ENCODE data around the gene EFNA3. TPM values are rescaled to one million over a fixed set of nuclear protein-coding genes. Genes with fewer than 3 reads are reported as not detected.
"Not testable (repeated sequence)": the region's sequence is repeated elsewhere in the genome, so short reads cannot be mapped to it uniquely, and the experiment has no call there.

EFNA3 gene
- total RNA-seq, 1 experiment from 2014 or later = 20.4 TPM

GRCh38 chr1:155117610-155118009 lies 39.0 kb downstream of the EFNA3 start (continued):
- no peak for TF ChIP-seq POLR2AphosphoS5 (IDR thresholded peaks at IDR 0.05; ENCODE audit: low read depth, low read length)
- TF ChIP-seq ZFX (IDR thresholded peaks at IDR 0.05) = no peak
- TF ChIP-seq YY1 (IDR thresholded peaks at IDR 0.05; ENCODE audit: extremely low read depth, insufficient replicate concordance, low read depth, low read length) = no peak
- TF ChIP-seq EGR1 (IDR thresholded peaks at IDR 0.05; ENCODE audit: low read depth) = no peak

GRCh38 chr1:155118090-155118489 lies 39.5 kb downstream of the EFNA3 start:
- CTCF ChIA-PET = interaction anchor here (0.8 to 1.2 kb wide), 3 partner anchors 11 to 49 kb away, joined by 3 to 4 read pairs (median 3); no protein-coding TSS in a partner anchor
- H3K9ac ChIP-seq (ENCODE audit: low read length); H4K20me1 ChIP-seq (ENCODE audit: insufficient read depth); BruUV-seq (replicated peaks); H3K4me1 ChIP-seq (ENCODE audit: control insufficient read depth in 1 of 2, insufficient read depth in 2 of 2, low read length in 2 of 2); H3K9me2 ChIP-seq (ENCODE audit: insufficient read depth); intact Hi-C loops (cut with micrococcal nuclease); DNase-seq (ENCODE audit: low read depth, low spot score); RAD21 ChIA-PET (ENCODE audit: low non-redundant PET in 1 of 2, low total read pairs in 2 of 2, uncharacterized antibody in 2 of 2, unreplicated experiment in 2 of 2); ATAC-seq; H3K79me2 ChIP-seq (ENCODE audit: insufficient read depth, low read length); H3K27me3 ChIP-seq (ENCODE audit: insufficient read depth, low read length); H3K4me3 ChIP-seq (replicated peaks in 1 of 2; ENCODE audit: low read depth in 1 of 2, low read length in 2 of 2); H3K9me3 ChIP-seq (ENCODE audit: control insufficient read depth in 1 of 2, insufficient read depth in 1 of 2, low read depth in 1 of 2, low read length in 2 of 2); H3K4me2 ChIP-seq (ENCODE audit: low read length); POLR2A ChIA-PET; H3K27ac ChIP-seq (ENCODE audit: low read depth, low read length); H2AFZ ChIP-seq (ENCODE audit: low read depth, low read length, poor library complexity, severe bottlenecking); H3K36me3 ChIP-seq (ENCODE audit: control insufficient read depth in 1 of 2, insufficient read depth in 2 of 2, low read length in 2 of 2): not testable (repeated sequence)

GRCh38 chr1:155120253-155120652 lies 41.6 kb downstream of the EFNA3 start:
- H3K4me1 ChIP-seq (ENCODE audit: control insufficient read depth in 1 of 2, insufficient read depth in 2 of 2, low read length in 2 of 2) = peaks cover 6 to 11% of the 10 kb centered on the region in 2 experiments
- RAD21 ChIA-PET (ENCODE audit: low non-redundant PET in 1 of 2, low total read pairs in 2 of 2, uncharacterized antibody in 2 of 2, unreplicated experiment in 2 of 2) = no interaction called here
- no peaks in the 10 kb centered on the region for H3K36me3 ChIP-seq (ENCODE audit: control insufficient read depth in 1 of 2, insufficient read depth in 2 of 2, low read length in 2 of 2)
- no peaks in the 10 kb centered on the region for H3K9me3 ChIP-seq (ENCODE audit: control insufficient read depth in 1 of 2, insufficient read depth in 1 of 2, low read depth in 1 of 2, low read length in 2 of 2)
- H3K9ac ChIP-seq (ENCODE audit: low read length) = no peak overlapping the region
- no peak for ATAC-seq
- H3K79me2 ChIP-seq (ENCODE audit: insufficient read depth, low read length) = no peaks in the 10 kb centered on the region
- H2AFZ ChIP-seq (ENCODE audit: low read depth, low read length, poor library complexity, severe bottlenecking) = no peak overlapping the region
- CTCF ChIA-PET = interaction anchor here (1.2 to 1.6 kb wide), 2 partner anchors 29 to 35 kb away, joined by 3 to 4 read pairs; no protein-coding TSS in a partner anchor
- no peak overlapping the region for H3K4me3 ChIP-seq (replicated peaks in 1 of 2; ENCODE audit: low read depth in 1 of 2, low read length in 2 of 2)
- intact Hi-C loops (cut with micrococcal nuclease) = no loop called here
- no peak for TF ChIP-seq ATF3 (IDR thresholded peaks at IDR 0.05)
- no peak for TF ChIP-seq POLR2A (IDR thresholded peaks at IDR 0.05; ENCODE audit: borderline replicate concordance, extremely low read depth, insufficient read depth, insufficient read length)
- TF ChIP-seq CEBPB (IDR thresholded peaks at IDR 0.05; ENCODE audit: low read depth) = no peak
- no peak for TF ChIP-seq SIN3A (IDR thresholded peaks at IDR 0.05; ENCODE audit: low read depth)
- H3K27ac ChIP-seq (ENCODE audit: low read depth, low read length) = no peak overlapping the region
- BruUV-seq (replicated peaks) = no TSS peak
- peaks cover 6% of the 10 kb centered on the region; the same call in 1 of the 2 replicates for H3K27me3 ChIP-seq (ENCODE audit: insufficient read depth, low read length)
- POLR2A ChIA-PET = no interaction called here
- no peaks in the 10 kb centered on the region for H3K9me2 ChIP-seq (ENCODE audit: insufficient read depth)
- no peaks in the 10 kb centered on the region for H4K20me1 ChIP-seq (ENCODE audit: insufficient read depth)
- H3K4me2 ChIP-seq (ENCODE audit: low read length) = no peak overlapping the region
- no peak for DNase-seq (ENCODE audit: low read depth, low spot score)

All from HCT116 (cell line).